ENCODE results near the gene SLC4A2.

Gene SLC4A2

GRCh38 chr7:151081170-151082101, 22.0 kb downstream of the SLC4A2 start:
- DNase-seq = no peak

- DNase-seq = no peak
These were observed 23.0 kb downstream of the SLC4A2 start for GRCh38 chr7:151082141-151083070.

DNA sequence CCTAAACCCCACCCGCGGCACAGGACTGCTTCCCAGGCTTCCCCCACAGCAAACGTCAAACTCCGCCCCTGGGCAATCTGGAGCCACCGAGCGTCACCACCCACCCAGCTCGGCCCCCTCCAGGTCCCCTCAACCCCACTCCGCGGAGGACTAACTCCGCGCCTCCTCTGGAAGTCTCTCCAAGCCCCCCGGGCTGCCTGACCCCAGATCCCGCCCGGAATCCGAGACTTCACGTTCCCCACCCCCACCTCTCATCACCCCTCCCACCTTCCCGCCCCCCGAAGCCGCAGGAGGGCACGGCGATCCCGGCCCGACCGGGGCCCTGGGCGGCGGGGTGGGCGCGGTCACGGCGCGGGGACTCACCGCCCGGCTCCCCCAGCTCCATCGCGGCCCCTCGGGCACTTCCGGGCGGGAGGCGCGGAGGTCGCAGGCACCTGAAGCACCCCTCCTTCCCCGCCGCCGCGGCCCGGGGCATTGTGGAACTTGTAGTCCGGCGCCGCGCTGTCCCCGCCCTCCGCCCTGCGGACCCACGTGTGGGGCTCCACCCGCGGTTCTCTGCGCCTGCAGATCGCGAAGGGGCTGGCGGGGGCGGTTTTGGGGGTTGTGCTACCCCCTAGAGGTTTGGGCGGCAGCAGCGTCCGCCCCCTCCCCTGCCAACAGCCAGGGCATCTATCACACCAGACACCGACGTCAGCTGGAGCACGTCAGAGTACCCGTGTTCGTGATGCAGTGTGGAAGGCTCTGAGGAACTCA, 23.9 kb downstream of the SLC4A2 start, which contains the start of gene TMUB1:
Gene TMUB1, minus strand, starts transcription at position 423 of the 753 bp plus-strand sequence. CDS start 930 bp downstream, outside the sequence.
- peak; percentile 50 for DNase-seq

DNA sequence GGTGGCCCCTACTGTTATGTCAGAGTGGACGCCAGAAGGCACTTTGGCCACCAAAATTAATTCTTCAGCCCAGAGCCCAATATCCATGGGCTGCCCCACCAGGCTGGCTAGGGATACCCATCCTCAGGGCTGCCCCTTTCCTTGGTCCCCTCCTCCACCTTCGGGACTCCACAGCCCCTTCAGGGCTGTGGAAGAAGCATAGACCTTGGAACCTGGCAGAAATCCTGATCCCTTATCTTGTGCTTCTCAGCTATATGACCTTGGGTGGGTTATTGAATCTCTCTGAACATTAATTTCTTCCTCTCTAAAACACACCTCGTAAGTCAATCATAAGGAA, 24.4 kb downstream of the SLC4A2 start:
- no peak for DNase-seq

DNA sequence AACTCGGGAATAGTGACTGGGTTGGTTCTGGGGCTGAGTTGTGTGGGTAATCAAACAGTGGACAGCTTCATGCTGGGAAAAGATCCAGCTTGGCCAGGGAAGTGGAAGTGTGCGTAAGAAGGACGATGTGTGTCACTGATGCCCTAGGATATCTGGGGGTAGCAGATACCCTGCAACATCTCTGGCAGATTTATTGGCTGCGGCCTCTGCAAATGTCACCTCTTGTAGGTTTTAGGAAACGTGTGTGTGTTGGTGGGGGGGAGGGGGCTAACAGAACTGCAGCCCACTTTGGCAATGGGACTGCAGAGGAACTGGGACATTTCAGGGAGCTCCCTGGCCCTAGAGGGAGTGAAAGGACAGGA, 25.9 kb downstream of the SLC4A2 start:
- DNase-seq = no peak

DNA sequence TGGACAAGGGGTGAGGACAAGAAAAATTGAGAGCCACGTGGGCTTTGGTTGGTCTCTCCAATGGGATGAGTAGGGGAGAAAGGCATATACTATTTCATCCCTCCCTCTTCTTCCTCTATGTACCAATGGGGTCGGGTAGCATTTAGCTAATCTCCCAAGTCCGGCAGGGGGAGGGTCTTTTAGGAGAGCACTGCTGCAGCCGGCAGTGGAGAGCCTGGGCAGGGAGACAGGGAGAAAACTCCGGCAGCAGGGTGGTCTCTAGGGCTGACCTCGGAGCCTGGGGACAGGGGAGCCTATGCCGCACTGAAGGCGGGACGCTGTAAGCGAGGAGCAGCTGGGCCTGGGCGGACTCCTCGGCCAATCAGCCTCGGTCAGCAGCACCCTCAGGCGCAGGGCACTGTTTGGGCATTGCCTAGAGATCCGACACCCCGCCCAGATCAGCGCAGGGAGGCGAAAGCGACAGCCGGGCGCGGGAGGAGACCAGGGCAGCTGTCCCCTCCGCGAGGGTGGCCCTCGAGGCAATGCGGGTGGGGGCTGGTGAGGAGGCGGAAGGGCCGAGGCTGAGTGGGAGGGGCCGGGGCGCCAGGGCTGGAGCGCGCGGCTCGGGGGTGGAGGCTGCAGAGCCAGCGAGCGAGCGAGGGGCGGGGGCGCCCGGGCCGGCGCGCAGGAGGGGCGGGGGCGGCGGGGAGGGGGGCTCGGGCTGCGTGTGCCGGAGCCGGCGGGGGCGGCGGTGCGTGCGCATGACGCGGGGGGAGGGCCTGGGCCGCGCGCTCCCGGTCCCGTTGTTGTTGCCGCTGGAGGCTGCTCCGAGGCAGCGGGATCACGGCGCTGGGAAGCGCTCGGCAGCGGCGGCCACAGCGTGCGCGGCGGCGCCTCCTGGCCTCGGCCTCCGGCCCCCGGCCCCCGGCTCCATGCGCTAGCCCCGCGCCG, 26.6 kb downstream of the SLC4A2 start, which contains the start of gene AGAP3:
Gene AGAP3, plus strand, starts transcription at position 785 of the 930 bp plus-strand sequence. CDS start 267 bp downstream, outside the sequence.
- DNase-seq = peak; percentile 51

DNA sequence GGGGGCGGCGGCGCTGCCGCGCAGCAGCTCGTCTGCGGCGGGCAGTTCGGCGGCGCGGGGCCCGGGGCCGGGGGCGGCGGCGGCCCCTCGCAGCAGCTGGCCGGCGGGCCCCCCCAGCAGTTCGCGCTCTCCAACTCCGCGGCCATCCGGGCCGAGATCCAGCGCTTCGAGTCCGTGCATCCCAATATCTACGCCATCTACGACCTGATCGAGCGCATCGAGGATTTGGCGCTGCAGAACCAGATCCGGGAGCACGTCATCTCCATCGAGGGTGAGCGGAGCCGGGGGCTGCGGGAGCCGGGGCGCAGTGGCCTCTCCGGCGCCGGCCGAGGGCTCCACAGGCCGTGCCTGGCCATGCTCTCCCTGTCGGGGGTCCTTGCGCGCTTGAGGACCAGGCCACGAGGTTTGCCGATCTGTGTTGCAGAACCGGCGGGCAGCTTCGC, 27.4 kb downstream of the SLC4A2 start:
- no peak for DNase-seq

GRCh38 chr7:151087245-151088018, 28.0 kb downstream of the SLC4A2 start:
- peak; percentile 13 for DNase-seq

- DNase-seq = no peak
These were observed 28.8 kb downstream of the SLC4A2 start for GRCh38 chr7:151088019-151088855.

DNA sequence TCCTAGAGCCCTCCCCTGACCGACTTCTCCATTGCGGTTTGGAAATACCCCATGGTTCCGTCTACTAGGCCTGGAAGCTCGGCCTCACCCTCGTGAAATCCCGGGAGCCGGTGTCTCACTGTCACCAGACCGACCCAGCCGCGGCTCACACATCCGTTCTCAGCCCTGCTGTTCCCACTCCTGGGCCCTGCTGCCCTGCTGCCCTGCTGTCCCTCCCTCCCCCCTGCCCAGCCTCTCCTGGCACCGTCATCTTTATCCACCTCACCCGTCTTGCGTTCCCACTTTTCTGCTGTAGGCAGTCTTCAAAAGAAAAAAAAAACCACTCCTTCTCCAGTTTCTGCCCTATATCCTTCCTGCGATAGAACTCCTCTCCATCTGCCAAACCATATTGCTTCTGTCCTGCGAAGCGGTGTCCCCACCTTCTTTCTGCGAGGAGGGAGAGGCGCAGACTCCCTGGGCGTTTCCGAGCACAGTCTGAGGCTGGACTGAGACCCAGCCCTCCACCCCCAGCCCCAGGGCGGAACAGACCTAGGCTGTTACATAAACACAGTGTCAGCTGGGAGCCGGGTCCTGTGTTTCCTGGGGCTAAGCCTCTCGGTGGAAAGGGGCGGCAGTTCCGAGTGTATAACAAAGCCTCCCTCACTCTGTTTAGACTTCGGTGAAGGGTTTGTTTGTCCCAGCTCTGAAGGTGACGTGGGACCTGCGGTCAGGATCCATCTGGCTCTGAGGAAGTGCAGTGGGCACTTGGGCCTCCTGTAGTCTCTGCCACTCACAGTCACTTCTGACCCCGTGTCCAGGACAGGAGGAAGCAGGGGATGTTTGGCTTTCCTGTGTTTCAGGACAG, 29.7 kb downstream of the SLC4A2 start:
- DNase-seq = peak; percentile 34

DNA sequence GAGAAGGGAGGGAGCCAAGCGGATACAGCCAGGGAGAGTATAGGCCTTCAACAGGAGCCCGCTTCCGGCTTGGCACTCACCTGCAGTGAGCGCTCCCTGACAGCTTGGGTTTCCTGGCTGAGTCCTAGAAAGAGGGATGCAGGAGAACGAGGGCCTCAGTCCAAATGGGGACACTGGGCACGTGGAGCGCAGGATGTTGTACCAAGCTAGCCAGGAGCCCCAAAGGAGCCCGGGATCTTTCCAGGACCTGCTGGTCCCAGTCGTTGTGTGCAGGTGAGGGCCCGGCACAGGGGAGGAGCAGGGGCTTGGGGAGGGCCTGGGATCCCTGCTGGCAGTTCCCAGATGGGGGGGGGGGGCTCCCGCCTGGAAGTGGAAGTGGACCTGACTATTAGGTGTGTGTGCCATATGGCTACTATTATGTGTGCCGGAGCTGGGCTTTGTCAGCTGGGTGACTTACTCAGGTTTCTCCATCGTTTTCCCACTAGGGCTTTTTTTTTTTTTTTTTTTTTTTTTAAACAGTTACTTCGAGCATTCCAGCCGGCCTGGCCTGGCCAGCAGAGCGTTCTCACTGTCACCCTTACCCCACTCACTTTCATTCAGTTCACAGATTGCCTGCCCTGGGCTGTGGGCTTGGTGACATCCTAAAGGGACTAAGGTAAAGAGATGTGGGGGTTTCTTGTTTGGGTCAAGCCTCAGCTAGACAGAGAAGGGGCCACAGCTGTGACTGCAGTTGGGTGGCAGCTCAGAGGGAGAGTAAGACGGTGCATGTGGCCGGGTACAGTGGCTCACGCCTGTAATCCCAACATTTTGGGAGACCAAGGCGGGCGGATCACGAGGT, 30.7 kb downstream of the SLC4A2 start:
- DNase-seq = no peak

- no peak for DNase-seq
These were observed 31.6 kb downstream of the SLC4A2 start for GRCh38 chr7:151091003-151091402.

GRCh38 chr7:151091431-151091830, 32.0 kb downstream of the SLC4A2 start:
- DNase-seq = no peak

GRCh38 chr7:151091988-151092387, 32.6 kb downstream of the SLC4A2 start:
- DNase-seq = no peak

DNA sequence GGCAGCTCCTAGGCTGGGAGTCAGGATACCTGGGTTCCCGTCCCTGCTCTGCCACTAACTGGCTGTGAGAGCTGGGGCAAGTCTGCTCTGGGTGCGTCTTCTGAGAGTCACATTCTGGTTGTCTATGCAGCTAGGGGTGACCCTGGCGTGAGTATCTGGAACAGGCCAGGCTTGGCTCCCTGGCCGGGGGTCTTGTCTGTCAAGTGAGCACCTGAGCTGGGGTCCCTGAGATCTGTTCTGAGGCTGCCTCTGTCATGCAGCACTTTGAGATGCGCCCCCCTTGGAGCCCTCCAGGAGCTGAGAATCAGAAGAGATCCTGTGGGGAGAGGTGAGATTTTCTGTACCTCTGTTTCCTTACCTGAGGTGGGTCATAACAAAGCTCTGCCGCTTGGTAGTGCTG, 34.4 kb downstream of the SLC4A2 start:
- no peak for DNase-seq

- DNase-seq = no peak
These were observed 35.3 kb downstream of the SLC4A2 start for GRCh38 chr7:151094675-151095074.

DNA sequence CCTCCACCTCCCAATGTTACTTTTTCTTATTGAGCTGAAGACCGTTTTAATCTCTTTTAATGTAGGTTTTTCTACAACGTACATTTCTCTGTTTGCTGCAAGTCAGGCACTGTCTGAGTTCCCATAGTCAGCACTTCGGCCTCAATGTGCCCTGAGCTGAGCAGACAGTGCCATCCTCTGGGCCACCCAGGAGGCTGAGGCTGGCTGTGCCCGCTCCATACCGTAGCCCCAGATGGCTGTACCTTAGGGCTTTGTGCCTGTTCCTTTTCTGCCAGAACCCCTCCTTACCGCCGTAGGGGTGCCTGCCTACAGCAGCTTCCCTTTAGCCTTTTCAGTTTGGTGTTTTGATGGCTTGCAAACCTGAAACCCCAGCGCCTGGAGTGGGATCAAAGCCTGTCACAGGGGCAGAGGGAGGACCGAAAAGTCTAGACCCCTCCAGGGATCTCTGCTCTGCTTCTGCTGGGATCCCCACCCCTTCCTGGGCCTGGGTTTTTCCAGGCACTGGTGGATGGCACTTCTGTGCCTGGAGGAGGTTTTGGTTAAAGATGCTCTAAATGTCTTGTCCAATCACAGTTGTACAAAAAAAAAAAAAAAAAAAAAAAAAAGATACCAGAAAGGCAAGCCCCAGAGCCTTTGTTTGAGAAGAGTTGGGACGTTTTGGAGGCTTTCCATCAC, 35.9 kb downstream of the SLC4A2 start:
- DNase-seq = no peak

All from T1000 (cell line).